DMS153 treated with DMSO at 0.1 percent for 48 hours (cell line): ENCODE data around the gene ATXN7L2.
A peak's percentile ranks its signal among the peaks of the same experiment; 100 is the strongest.
"Not testable (repeated sequence)": the region's sequence is repeated elsewhere in the genome, so short reads cannot be mapped to it uniquely, and the experiment has no call there.

Source experiments
- DNase-seq: peaks from one replicate; lab custom pipeline; 2025; ENCODE audit not compliant: unreplicated experiment; lab: John Stamatoyannopoulos, UW

ATXN7L2 gene

GRCh38 chr1:109483672-109484518, at the start of gene ATXN7L2:
ATXN7L2 (plus strand) TSS chr1:109483905; CDS start chr1:109483954, 49 bp downstream.
- DNase-seq: peak; percentile 79

DNA sequence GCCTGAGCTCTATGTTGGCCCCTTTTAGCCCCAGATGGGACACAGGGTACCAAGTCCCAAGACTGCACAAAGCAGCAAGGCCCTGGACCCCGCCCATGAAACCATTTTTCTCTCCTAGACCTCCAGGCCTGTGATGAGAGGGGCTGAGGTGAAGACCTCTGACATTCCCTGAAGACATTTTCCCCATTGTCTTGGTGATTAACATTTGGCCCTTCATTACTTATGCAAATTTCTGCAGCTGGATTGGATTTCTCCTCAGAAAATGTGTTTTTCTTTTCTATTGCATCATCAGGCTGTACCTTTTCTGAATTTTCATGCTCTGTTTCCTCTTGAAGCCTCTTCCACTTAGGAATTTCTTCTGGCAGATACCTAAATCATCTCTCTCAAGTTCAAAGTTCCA, 49.2 kb upstream of the ATXN7L2 start:
- no peak for DNase-seq

GRCh38 chr1:109438798-109439297, 44.9 kb upstream of the ATXN7L2 start:
- DNase-seq: no peak

DNA sequence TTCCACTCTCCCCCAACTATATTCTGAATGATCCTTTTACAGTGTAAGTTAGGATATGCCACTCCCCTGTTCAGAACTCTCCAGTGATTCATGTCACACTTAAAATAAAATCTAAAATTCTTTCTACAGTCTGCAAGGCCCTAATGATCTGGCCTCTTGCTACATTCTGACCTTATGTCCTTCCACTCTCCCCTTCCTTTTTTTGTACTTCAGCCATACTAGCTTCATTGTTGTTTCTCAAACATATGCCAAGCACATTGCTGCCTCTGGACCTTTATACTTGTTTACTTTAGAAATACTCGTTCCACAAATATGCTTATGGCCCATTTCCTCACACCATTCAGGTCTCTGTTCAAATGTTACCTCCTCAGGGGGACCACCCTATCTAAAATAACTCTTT, 42.6 kb upstream of the ATXN7L2 start:
- DNase-seq: no peak

- no peak for DNase-seq
Observed at GRCh38 chr1:109443476-109443875, 40.2 kb upstream of the ATXN7L2 start.

DNA sequence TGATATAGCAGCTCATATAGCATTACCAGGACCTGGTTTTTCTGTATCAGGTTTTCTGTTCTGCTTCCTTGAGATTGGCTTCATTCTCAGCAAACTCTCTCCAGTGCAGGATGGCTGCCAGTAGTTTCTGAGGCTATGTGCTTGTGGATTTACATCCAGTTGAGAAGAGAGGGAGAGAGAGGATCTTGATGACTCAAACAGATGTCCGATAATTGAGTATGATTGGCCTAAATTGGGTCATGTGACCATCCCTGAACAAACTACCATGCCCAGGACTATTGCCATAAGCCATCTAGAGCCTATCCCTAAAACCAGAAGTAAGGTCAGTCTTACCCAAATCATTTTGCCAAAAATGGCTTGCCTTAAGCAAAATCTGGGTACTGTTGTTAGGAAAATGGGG, 39.4 kb upstream of the ATXN7L2 start:
- DNase-seq: no peak

- not testable (repeated sequence) for DNase-seq
Observed at GRCh38 chr1:109445949-109446695, 37.6 kb upstream of the ATXN7L2 start.

DNA sequence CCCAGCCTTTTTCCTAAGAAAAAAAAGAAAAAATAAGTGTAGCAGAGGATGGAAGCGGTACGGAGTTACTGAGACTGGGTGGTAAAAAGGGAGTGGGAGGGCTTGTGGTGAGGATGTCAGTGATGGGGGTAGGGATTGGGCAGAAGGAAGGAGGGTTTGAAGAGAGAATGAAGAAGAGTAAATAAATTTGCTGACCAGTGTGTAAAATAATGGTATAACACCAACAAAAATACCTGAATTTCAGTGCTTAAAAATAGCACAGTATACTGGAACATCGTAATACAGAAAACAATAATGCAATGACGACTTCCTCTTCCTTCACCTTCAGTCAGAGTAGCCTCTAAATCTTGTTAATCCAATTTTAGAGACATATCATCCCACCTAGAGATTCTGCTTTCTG, 36.2 kb upstream of the ATXN7L2 start:
- DNase-seq: no peak

DNA sequence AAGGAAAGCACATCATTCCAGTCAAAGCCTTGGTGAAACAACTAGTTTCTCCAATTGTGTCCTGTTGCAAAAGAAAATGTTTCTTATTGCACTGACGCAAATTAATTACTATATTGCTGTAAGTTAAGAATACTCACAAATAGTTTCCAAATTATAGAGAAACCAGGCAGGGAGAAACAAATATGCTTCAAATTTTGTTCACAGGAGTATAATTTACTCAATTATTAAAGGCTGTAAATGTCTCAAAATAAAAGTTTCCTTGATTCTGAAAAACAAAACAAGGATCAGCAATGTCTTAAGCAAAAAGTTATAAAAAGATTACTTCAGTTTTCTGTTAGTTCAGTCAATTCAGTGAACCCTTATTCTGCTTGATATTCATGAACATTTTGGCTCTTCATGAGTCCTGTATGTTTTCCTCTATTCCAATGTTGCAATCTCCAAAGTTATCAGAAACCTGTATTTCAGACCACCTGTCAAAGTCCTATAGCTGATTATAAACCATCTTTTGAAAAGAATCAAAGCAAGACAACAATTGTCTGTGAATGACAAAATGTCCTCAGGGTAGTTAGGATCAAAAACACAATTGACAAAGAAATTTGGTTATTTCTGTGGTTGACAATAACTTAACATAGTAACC, 29.1 kb upstream of the ATXN7L2 start:
- DNase-seq: no peak

- no peak for DNase-seq
Observed at GRCh38 chr1:109457819-109458218, 25.9 kb upstream of the ATXN7L2 start.

GRCh38 chr1:109466125-109466451, 17.6 kb upstream of the ATXN7L2 start:
- DNase-seq: no peak

- no peak for DNase-seq
Observed at GRCh38 chr1:109466452-109467300, 17.0 kb upstream of the ATXN7L2 start, which contains the start of gene SYPL2. SYPL2 (plus strand) TSS chr1:109466546; CDS start chr1:109466844, 298 bp downstream.

DNA sequence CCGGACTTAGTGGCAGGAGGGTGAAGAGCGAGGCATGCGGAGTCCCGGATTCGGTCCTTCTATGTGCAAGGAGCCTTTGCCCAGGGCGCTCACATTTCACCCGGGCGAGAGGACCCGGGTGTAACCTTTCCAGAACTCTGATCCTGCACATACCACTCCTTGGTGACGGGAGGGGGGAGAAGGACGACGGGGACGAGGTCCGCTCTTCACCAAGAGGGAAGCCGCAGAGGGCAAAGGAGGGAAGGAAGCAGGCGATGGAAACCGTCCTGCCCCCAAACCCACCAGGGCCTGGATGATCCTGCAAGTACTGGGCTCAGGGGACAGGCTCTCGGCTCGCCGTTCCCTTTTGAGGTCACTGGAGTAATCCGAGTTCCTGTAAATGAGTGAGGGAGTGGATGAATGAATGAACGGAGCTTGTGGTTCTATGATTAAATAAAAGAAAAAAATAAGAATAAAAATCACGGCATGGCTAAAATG, 16.4 kb upstream of the ATXN7L2 start:
- DNase-seq: no peak

DNA sequence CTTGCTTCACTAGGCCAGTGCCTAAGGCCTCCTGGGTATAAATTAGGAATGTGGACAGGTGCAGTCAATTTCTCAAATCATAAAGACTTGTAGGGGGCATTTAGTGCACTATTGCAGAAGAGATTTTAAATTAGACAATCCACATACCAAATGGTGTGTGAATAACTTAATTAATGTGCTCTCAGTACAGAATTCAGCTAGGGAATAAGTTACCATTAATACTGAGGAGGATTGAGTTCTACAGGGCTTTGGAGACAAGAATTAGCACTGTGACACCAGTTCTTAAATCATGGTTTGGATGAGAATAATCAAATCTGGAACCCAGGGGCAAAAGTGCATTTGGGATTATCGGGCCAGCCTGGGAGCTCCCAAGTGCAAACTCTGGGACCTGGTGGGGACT, 15.6 kb upstream of the ATXN7L2 start:
- DNase-seq: no peak

- no peak for DNase-seq
Observed at GRCh38 chr1:109468903-109469302, 14.8 kb upstream of the ATXN7L2 start.

DNA sequence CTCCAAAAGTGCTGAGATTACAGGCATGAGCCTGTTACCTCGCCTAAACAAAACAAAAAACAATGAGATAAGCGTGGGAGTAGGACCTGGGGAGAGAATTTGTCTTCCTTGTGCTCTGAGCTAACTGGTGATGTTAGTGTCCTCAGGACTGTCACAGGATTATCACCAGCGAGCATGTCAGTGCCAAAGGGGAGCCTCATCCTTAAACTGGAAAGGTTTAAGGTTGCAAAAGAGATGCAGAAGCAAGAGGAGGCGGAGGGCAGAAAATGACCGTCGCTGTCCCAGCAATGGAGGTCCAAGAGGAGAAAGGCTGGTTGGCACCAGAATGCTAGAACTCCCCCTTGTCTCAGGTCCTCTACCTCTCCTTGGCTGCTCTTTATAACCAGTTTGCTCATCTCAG, 13.5 kb upstream of the ATXN7L2 start:
- DNase-seq: no peak

DNA sequence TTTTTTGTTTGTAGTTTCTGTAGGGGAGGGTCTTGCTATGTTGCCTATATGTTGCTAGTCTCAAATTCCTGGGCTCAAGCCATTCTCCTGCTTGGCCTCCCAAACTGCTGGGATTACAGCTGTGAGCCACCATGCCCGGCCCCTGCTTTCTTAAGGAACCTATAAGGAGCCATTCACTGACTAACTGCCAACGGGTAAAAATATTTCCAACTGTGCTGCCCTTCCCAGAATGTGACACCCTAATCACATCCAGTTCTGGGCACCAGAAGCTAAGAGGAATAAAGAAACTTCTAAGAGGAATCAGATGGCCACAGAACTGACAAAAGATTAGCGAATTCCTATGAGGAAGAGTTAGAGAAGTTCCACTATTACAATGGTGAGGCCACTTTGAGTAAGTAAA, 10.9 kb upstream of the ATXN7L2 start:
- DNase-seq: no peak

DNA sequence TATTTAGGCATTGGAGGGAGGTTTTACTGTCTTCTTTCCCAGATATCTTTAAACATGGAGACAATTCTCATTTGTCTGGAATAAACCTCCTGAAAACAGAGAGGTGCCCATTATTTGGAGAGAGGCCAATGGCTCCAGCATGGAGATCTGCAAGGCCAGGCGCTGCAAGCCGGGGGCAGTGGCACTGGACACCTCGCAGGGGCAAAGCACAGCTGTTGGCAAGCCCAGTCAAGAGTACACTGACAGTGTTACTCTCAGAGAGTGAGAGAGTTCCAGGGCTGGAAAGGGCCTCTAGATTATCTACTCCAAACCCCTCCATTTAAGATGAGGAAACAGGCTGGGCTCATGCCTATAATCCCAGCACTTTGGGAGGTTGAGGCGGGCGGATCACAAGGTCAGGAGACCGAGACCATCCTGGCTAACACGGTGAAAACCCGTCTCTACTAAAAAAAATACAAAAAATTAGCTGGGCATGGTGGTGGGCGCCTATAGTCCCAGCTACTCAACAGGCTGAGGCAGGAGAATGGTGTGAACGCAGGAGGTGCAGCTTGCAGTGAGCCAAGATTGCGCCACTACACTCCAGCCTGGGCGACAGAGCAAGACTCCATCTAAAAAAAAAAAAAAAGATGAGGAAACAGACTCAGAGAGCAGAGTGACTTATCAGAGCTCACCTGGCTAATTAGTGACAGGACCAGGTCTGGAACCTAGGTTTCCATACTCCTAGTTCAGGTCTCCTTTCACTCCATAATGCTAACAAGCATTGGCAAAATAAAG, 10.2 kb upstream of the ATXN7L2 start:
- not testable (repeated sequence) for DNase-seq

GRCh38 chr1:109474697-109475096, 9.0 kb upstream of the ATXN7L2 start:
- DNase-seq: no peak

- no peak for DNase-seq
Observed at GRCh38 chr1:109475261-109475660, 8.4 kb upstream of the ATXN7L2 start.
